GM19397 (cell line): ENCODE measurements around the gene ABHD5.
A peak's percentile ranks its signal among the peaks of the same experiment; 100 is the strongest.

Experiments
- ATAC-seq: cut with Tn5 transposase; IDR thresholded peaks from one replicate; pipeline ENCODE4 v1.9.1; 2021; ENCODE audit warnings: mild to moderate bottlenecking, moderate library complexity; ENCODE audit not compliant: unreplicated experiment

Gene ABHD5

DNA sequence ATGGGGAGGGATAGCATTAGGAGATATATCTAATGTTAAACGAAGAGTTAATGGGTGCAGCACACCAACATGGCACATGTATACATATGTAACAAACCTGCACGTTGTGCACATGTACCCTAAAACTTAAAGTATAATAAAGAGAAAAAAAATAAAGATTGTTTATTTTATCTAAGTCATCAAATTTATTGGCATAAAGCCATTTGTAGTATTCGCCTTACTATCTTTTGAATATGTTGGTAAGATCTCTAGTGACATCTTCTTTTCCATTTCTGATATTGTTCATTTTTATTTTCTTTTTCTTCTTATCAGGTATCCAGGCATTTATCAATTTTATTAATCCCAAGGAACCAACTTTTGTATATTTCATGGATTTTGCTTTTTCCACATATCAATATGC, 5.8 kb upstream of the ABHD5 start:
- ATAC-seq: no peak

DNA sequence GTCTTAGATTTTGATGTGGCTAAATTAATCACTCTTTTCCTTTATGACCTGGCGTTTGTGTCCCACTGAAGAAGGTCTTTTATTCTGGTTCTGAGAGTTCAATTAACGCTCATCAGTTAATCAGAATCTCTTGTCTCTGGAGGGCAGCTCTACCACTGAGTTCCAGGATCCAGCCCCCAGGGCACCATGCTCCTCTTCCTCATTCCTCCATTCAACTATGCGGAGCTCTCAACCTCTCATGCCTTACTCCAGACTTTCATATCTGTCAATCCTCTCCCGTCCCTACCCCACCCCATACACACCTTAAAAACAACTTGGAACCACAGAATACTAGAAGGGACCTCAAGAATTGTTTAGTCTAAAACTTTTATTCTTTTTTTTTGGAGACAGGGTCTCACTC, 4.8 kb upstream of the ABHD5 start:
- ATAC-seq: no peak

DNA sequence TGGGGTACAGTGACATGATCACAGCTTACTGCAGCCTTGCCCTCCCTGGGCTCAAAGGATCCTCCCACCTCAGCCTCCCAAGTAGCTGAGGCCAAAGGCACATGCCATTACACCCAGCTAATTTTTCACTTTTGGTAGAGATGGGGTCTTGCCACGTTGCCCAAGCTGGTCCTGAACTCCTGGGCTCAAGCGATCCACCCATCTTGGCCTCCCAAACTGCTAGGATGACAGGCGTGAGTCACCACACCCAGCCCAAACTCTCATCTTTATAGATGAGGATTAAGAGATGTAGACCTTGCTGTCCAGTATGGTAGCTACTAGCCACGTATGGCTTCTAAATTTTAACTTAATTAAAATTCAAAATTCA, 4.4 kb upstream of the ABHD5 start:
- no peak for ATAC-seq

DNA sequence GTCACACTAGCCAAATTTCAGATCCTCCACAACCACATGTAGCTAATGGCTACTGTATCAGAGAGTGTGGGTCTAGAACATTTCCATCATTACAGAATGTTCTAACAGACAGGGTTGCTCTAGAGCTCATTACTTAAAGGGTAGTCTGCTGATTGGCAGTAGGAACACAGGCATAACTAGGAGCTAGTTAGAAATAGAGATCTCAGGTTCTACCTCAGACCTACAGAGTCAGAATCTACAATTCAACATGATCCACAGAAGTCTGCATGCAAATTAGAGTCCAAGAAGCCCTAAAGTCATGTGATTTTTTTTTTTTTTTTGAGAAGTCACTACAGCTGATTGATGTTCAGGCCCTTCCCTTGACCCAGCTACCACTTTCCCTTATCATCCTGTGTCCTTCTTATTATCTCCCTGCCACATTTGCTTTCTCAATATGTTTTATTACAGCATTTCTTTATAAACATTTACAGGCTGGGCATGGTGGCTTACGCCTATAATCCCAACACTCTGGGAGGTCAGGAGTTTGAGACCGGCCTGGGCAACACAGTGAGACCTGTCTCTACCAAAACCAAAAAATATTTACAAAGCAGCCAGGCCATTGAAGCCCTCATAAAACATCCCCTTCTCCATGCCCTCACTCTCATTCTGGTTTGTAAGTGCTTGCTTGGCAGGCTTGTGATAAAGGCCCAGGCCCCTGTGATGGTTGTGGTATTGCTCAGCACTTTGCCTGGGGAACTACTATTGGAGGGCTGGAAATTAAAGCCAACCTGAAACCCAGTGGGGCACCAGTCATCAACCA, 3.8 kb upstream of the ABHD5 start:
- ATAC-seq: no peak

DNA sequence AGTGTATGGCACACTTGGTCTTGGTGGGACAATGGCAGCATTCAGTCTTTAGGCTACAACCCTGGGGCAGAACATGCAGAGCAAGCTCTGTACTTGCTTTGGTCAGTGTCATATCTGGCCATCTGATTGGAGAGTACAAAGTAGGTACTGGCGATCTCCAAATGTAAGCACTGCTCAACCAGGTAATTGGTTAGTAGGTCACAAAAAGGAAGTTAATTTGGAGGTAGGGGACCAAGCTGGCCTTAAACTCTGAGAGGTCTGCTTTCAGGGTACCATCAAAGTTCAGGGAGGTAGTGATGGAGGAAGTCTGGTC, 3.3 kb upstream of the ABHD5 start:
- no peak for ATAC-seq

DNA sequence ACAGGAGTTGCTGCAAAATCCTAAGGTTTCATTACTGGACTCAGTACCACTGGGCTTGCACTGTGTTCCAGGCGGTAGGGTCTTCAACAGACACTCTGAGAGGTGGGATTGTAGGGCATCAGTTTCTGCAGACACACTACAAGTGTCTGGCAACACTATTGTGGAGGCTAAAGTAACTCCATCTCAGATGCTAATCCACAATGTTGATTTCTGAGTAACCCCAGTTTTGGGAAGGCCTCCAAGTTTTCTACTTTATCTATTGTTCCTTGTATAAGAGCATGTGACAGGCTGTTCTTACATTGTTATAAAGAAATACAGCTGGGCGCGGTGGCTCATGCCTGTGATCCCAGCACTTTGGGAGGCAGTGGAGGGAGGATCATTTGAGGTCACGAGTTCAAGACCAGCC, 2.5 kb upstream of the ABHD5 start:
- ATAC-seq: no peak

DNA sequence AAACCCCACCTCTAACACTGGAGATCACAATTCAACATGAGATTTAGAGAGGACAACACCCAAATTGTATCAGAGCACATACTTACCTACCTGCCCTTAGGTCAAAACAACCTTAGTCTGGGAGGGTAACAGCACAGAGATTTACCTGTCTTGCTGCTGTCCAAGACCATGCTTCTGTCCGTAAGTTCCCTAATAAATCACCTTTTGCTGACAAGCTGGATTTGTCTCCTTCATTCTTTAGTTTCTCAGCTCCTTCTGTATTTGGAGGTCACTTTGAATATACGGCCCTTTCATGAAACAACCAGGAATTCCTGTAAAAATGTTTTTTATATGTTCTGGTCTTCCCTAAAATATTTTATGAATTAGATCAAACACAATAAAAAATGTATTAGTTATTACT, 1.6 kb upstream of the ABHD5 start:
- ATAC-seq: no peak

DNA sequence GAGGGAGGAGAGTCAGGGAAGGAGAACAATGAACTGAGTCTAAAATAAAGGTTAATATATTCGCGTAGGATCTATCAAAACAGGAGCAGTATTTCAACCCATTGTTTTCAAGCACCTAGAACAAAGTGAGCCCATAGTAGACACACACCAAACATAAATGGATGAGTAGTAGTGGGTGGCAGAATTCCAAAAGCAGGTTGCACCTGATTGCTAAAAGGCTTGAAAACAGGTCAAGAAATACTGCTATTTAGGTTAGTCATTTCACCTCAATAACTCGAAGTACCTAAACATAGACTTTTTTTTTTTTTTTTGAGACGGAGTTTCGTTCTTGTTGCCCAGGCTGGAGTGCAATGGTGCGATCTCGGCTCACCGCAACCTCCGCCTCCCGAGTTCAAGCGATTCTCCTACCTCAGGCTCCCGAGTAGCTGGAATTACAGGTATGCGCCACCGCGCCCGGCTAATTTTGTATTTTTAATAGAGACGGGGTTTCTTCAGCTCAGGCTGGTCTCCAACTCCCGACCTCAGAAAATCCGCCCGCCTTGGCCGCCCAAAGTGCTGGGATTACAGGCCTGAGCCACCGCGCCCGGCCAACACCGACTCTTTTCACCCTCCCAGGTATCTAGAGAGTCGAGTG, 855 bp upstream of the ABHD5 start:
- no peak for ATAC-seq

DNA sequence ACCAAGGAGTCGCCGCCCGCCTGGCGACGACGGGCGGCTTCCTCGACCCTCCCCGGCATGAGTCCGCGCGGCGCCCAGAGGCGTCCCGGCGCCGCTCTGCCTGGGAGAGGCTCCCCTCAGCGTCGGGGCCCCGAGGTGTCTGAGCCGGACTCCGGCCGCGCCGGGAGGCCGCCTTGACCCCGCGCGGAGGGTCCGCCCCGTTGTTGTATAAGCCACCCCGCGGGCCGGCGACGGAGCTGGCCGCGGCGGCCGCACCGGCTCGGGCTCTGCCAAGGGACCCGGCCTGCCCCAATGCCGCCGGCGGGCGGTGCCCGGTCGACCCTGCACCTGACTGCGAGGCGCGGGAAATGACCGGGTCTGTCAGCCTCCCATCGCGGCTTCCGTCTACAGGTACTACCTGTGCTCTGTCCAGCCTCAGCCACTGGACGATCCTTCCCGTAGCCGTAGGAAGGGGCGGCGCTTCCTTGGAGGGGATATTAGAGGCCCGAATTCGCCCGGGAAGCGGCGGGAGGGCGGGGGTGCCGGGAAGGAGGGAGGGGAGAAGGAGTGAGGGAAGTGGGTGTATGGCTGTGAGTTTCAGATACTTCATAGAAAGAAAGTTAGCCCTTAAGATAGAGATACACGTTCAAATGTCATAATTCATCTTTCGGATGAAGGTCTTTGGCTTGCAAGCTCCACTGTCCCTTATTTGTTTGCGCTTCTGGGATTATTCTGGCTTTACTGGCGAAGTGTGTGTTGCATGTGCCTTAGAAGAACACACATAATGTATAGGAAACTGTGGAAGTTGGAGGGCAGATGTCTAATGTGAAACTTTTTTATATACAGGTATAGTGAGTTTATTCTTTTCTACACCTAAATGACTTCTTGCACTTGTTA, 620 bp downstream of the ABHD5 start:
- peak; percentile 36 for ATAC-seq

DNA sequence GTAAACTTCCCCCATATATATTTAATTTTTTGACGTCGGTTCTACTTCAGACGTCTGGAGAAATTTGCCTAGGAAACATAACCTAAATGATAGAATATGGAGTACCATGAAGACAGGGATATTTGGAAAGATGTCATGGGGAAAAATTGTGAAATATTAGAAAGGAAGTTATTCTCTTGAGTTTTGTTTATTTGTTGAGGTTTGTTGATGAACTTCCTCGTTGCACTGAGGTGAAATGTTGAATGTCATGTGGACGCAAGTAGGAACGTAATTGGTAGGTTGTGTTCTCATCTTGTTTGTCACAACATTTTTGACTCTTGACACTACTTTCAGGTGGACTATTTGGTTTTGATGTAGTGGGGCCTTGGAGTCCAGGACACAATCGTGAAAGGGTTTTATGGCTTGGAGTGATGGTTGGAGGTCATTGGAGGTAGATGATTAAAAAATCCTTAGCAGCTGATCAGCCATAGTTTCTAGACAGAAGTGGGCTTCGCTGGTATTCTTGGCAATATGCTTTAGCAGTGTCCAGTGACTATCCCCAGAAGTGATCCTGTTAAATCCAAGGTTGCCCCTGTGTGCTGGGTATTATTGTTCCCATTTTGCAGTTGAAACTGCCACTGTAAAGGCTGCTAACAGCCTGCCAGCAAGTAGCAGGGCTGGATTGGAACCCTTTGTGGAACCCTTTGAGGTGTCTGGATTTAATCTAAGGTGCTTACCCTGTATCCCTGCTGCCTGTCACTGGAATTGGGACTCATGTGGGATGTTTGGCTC, 1.5 kb downstream of the ABHD5 start:
- ATAC-seq: no peak

DNA sequence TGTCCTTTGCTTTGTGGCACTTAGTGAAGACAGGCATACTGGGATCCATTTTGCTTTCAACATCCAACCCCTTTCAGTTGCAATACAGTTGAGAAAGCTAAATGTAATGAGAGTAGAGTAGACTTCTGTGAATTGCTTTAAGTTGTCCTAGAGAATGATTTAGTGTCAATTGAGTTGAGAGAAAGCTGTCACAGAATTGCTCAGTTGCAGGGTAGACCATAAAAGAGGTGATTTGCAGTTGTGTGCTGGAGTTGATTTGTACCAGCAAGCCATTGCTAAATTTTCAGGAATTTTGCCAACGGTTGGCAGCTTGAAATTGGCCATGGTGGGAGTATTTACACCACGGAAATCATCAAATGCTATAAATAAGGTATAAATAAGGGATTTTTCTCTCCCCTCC, 2.2 kb downstream of the ABHD5 start:
- no peak for ATAC-seq

DNA sequence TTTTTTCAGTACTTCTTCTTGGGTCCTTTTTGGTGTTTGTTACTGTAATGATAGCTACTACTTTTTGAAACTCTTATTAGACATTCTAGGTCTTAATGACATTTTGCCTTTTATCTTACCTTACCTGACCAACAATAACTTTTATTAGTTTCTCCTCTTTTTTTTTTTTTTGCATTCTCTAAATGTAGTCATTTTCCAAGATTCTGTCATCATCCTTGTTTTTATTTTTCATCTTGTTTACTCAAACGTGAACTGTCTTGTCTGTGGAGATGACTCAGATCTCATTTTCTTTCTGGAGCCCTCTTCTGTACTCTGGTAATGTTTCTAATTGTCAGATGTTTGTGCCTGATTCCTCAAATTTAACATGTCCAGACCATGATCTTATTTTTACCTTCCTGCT, 2.9 kb downstream of the ABHD5 start:
- ATAC-seq: no peak

DNA sequence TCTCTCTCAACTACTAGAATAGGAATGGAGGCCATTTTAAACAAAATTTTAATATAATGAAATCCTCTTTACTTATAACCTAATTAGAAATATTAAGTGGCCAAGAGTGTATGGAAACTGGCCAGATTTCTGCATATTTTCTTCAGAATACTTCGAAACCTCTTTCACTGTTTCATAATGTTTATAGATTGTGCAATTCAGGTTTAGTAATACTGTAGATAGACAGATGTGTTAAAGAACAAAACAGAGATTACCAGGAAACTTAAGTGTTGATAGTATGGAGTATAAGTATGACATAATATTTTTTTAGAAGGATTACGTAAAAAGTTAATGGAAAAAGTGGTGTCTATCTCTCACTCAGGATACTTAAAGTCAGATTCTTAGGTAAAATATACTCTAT, 4.7 kb downstream of the ABHD5 start:
- no peak for ATAC-seq

DNA sequence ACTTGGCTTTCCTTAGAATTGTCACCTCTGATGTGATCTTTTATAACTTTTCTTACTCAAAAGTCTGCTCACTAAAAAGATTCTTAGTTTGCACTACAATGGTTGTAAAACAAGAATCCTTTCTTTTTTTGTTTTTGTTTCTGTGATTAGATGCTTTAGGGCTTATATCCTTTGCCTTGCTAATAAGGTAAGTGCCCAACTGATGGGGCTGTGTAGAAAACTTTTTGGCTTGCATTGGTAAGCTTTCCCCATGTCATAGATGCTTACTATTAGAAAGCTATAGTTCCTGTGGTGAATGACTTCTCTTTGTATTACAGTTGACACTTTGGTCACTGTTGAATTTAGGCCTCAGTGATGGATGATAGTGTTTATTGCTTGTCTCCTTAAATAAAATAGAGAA, 5.1 kb downstream of the ABHD5 start:
- ATAC-seq: no peak

DNA sequence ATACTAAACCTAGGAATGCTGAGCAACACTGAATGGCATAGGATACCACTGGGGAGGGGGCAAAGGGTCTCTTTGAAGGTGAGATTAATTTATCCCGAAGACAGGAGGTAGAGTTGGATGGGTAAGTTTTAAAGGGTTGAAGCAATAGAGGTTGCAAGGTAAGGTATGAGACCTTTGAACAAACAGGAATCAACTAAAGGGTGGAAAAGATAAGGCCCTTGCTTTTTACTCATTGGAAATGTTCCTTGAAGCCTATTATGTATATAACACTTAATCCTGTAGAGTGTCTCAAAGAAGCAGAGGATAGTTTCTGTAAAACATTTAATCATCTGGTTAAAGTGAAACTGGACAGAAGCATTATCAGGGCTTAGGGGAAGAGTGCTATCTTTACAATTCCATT, 5.7 kb downstream of the ABHD5 start:
- no peak for ATAC-seq

DNA sequence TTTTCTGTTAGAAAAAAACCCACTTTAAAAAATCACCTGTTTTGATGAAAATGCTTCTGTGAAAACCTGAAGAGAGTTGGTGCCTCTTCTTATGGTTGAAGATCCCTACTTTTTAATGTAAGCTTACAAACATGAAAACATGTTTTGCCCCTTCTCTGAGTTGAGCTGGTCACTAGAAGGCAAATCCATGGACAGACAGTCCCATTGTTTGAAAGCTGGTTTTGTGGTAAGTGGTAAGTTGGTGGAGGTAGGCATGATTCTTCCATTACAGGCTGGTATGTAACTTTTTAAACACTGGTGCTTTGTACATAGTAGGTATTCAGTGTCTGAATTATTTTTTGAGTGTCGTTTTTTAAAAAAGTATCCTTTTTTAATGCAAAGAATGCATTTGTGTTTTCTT, 6.1 kb downstream of the ABHD5 start:
- no peak for ATAC-seq

DNA sequence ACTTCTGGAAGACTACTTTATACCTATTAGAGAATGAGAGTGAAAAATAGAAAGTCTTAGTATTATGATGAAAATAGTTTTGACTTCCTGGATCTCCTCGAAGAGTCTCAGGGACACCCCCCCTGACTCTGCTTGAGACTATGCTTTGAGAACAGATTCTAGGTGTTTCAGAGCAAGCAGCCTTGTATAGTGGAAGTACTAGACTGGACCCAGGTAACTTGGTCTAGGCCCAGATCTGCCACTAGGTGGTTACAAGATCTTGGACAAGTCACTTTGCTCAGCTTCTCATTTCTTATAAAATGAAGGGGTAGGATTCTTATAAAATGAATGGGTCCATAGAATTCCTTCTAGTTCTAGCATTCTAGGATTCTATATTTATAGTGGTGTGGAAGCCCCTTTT, 9.1 kb downstream of the ABHD5 start:
- peak; percentile 63 for ATAC-seq

DNA sequence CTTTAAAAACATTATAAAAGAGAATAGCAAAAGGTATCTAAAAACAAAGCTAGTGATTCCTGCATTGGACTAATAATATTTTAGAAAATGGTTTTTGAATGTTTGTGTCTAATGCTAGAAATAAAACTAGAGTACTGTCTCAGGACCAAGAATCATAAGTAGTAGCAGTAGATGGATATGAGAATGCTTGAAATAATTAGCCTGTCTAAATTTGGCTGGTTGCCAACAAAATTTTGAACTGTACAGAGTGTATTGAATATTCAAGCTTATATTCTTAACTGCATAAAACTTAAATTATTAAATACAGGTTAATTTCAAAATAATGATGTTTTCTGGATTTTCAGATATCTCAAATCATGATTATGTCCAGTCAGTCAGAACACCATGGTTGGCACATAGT, 14.0 kb downstream of the ABHD5 start:
- no peak for ATAC-seq

DNA sequence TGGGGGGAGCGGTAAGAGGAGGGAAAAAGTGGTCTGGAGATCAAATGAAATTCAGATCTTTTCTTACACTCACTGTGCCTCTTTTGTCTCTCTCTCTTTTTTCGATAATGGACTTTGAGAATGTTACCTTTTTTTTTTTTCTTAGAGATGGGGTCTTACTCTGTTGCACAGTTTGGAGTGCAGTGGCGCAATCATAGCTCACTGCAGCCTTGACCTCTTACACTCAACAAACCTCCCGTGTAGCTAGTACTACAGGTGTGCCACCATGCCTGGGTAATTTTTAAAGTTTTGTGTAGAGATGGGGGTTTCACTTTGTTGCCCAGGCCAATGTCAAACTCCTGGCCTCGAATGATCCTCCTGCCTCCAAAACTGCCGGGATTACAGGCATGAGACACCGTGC, 15.6 kb downstream of the ABHD5 start:
- no peak for ATAC-seq

DNA sequence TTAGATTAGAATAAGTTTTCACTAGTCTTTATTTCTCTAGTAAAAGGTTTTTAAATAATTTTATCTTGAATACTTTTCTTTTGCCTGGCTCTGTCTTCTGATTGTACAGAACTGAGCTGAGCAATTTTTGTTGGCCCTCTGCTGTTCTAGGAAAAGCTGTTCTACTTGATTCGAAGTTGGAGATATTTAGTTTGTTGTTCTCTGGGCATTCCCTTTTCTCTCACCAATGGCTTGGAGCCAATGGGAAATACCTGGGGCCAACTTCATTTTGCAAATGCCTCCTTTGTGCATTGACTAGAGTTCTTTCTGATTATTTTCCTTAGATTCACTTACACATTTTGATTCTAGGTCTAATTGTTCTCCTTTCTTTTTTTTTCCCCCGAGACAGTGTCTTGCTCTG, 16.5 kb downstream of the ABHD5 start:
- ATAC-seq: no peak

DNA sequence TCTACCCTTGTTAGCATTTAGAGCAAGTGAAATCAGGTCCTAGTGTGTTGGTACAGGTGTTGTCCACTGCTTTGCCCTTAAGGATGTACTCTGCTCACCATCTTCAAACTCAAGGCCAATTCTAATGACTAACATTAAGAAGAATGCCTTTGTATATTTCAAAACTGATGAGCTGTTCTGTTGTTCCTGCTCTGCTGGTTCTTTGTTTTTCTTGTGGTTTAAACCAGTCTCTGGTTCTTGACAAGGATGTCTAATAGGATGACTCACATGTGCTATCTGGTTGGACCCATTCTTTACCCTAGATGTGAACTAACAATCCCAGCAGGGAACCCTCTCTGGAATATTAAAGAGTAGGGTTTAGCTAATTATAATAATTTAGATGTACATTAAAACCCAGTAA, 17.3 kb downstream of the ABHD5 start:
- no peak for ATAC-seq
